ENCODE measurements around the gene TOR4A.

DNA sequence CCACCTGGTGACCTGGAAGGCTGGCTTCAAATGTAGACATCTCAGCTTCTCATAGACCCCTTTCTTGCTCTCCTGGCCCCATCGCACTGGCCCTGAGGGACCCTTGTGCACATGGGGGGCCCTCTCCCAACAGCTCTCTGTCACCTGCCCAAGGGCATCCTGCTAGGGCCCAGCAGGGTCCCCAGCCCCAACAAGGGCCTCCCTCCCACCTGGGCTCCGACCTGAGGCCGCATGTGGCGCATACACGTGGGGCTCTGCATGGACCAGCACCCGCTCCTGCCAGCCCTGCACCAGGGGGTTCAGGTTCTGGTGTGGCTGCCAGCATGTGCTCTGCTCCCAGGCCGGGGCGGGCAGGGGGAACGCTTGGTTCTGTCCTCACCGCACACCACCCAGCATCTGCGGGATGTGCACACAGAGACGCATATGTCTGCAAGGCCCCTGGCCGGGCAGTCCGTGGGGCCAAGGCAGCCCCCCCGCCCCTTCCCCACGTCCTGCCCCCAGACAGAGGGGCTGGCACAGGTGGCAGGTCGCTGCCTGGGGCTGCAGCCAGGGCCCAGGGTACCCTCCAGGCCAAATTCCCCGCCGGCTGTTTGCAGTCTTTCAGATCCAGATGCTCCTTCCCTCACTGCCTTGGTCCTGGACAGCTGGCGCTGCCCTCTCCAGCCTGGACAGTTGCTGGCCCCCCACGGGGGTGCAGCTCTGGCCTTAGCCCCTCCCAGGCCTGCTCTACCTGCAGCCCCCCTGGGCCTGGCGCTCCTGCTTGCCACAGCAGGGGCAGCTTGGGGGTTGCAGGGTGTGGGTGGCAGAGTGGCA, 42.4 kb downstream of the TOR4A start:
- no peak for TF ChIP-seq NANOG (IDR thresholded peaks at IDR 0.05; ENCODE audit: borderline replicate concordance)
- TF ChIP-seq, protein P1, sequence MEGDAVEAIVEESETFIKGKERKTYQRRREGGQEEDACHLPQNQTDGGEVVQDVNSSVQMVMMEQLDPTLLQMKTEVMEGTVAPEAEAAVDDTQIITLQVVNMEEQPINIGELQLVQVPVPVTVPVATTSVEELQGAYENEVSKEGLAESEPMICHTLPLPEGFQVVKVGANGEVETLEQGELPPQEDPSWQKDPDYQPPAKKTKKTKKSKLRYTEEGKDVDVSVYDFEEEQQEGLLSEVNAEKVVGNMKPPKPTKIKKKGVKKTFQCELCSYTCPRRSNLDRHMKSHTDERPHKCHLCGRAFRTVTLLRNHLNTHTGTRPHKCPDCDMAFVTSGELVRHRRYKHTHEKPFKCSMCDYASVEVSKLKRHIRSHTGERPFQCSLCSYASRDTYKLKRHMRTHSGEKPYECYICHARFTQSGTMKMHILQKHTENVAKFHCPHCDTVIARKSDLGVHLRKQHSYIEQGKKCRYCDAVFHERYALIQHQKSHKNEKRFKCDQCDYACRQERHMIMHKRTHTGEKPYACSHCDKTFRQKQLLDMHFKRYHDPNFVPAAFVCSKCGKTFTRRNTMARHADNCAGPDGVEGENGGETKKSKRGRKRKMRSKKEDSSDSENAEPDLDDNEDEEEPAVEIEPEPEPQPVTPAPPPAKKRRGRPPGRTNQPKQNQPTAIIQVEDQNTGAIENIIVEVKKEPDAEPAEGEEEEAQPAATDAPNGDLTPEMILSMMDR (conservative IDR thresholded peaks at IDR 0.05; ENCODE audit: low read depth in 2 of 2) = no peak

All from GM23338 (cell line).